Activated CD8-positive, alpha-beta memory T cell treated with anti-CD3 and anti-CD28 coated beads, Interleukin-2, amount 50 U/mL, for 4 hours (primary cell): ENCODE measurements around the gene LUC7L2.
"Not testable (repeated sequence)": the region's sequence is repeated elsewhere in the genome, so short reads cannot be mapped to it uniquely, and the experiment has no call there.

Experiments
- DNase-seq: peaks from one replicate; pipeline ENCODE4 v3.0.0-alpha.2; 2020

Gene LUC7L2

DNA sequence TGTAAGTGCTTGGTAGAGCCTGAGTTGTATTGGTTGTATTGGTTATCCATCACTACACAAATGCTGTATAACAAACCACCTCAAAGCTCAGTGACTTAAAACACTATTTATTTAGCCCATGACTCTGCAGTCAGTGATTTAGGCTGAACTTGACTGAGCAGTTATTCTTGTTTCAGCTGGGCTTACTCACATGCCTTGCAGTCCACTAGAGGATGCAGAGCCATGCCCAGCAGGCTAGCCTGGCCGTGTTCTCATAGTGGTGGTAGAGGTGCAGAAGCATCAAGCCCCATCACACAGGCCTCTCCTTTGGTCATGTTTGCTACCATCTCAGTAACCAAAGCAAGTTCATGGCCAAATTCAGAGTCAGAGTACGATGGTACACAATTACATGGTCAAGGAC is 43.9 kb downstream of the LUC7L2 start:
- DNase-seq, result no peak

- DNase-seq, result no peak
Measured at GRCh38 chr7:139407555-139407954, 47.9 kb downstream of the LUC7L2 start.

GRCh38 chr7:139414743-139415402 is 55.2 kb downstream of the LUC7L2 start:
- DNase-seq, result not testable (repeated sequence)

DNA sequence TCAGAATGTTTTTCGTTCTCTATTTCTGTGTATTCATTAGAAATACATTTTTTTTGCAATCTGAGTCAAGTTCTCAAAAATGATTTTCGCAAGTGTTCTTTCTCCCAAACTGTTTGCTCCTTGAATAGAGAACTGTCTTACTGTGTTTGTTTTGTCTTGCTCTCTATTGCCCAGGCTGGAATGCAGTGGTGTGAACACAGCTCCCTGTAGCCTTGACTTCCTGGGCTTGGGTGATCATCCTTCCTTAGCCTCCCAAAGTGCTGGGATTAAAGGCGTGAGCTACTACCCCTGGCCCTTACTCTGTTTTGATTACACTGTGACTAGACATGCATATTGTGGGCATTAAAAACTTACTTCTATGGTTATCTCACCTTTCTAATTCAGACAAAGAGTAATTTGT is 56.7 kb downstream of the LUC7L2 start:
- no peak for DNase-seq

DNA sequence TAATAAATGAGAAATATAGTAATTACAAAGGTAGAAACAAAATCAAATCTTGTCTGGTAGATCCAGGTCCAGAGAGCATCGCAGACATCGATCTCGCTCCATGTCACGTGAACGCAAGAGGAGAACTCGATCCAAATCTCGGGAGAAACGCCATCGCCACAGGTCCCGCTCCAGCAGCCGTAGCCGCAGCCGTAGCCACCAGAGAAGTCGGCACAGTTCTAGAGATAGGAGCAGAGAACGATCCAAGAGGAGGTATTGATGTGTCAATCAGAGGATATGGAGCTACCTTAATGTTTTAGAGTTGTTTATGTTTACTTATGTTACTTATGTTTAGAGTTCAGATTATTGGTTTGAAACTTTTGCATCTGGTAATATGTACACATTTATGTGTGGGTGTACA is 57.8 kb downstream of the LUC7L2 start:
- DNase-seq, result no peak

DNA sequence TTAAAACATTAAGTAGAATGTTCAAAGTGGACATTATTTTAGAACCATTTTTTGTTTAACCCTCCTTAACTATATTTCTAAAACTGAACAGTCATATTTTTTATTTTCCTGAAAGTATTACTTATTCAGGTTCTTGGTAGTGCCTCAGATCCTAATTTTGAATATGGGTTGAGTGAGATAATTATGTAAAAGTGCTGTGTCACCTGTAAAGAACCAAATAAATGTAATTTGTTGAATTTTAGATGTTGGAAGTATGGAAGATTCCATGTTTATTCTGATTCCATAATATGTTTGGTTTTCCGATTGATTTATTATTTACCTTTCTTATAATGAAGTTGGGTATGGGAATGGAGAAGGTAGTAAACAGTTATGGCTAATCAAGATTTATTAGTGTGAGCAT is 61.4 kb downstream of the LUC7L2 start:
- no peak for DNase-seq

DNA sequence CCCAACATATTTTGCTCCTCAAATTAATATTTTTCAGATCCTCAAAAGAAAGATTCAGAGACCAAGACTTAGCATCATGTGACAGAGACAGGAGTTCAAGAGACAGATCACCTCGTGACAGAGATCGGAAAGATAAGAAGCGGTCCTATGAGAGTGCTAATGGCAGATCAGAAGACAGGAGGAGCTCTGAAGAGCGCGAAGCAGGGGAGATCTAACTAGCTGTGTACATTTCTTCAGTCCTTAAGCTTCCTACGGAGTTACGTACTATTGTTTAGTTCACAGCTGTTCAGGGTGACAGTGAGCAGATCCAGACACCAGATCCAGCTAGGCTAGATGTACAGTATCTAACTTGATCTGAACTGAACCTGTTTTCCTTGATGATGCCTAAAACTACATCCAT is 62.4 kb downstream of the LUC7L2 start:
- DNase-seq, result no peak

DNA sequence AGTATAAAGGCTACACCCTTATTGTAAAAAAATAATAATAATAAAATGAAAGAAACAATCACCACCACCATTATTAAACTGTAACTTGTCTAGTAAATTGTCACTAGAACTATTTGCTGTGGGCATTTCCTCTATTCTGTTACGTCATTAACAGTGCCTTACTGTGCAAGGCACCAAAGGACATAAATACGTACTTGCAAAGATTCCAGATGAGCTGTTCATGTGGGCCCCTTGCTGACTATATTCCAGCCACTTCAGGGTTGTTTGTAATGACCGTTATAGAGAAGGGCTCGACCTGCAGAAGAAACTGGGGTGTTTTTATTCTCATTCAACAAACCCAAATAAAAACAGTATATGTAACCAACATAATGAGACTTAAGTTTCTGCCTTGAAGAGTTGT is 63.4 kb downstream of the LUC7L2 start:
- DNase-seq, result no peak

DNA sequence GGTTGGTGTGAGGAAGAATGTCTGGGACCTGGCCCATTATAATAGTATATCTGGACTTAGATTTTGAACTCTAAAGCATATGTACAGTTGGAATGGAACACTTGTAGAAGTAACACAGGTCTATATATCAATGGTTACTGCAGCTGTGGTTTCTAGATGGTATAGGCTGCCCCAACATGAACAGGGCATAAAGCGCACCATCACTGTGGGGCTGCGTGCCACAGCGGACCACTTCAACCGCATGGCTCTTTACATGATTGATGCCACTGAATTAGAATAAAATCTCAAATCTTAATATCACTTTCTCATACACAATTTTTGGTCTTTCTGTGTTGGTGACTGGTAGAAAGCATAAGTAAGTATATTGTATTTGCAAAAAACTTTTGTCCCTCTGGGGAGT is 64.3 kb downstream of the LUC7L2 start:
- DNase-seq, result no peak

DNA sequence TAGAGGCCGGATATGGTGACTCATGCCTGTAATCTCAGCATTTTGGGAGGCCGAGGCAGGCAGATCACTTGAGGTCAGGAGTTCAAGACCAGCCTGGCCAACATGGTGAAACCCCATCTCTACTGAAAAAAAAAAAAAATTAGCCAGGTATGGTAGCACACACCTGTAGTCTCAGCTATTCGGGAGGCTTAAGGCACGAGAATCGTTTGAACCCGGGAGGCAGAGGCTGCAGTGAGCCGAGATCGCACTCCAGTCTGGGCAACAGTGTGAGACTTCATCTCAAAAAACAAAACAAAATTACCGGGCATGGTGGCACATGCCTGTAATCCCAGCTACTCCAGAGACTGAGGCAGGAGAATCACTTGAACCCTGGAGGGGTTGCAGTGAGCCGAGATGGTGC is 66.0 kb downstream of the LUC7L2 start:
- DNase-seq, result not testable (repeated sequence)

GRCh38 chr7:139426258-139427028 is 66.7 kb downstream of the LUC7L2 start:
- no peak for DNase-seq

DNA sequence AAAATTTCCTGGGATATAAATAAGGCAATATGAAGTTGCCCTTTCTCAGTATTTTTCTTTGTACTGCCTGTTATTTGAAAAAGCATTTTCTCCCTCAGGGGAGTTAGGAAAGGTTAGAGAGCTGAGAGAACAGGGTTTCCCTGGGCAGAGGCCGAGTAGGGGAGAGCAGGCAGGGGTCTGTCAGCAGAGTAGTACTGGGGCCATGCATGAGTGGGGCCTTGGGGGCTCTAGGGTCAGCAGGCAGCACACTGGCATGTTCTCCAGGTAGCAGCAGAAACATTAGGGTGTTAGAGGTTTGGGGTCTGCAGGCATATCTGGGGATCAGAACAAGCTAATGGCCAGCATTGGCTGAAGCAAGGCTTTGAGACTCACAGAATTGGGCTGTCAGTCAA is 67.3 kb downstream of the LUC7L2 start:
- no peak for DNase-seq

- no peak for DNase-seq
Measured at GRCh38 chr7:139427788-139428187, 68.1 kb downstream of the LUC7L2 start.

DNA sequence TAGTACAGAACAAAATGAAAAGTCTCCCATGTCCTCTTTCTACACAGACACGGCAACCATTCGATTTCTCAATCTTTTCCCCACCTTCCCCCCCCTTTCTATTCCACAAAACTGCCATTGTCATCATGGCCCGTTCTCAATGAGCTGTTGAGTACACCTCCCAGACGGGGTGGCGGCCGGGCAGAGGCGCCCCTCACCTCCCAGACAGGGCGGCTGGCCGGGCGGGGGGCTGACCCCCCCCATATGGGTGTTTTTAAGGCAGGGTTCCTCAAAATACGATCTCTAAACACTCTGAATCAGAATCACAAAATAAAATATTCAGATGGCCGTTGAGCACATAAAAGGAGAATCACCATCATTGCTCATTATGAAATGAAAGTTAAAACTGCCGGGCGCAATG is 70.0 kb downstream of the LUC7L2 start:
- DNase-seq, result not testable (repeated sequence)

- no peak for DNase-seq
Measured at GRCh38 chr7:139430443-139430842, 70.7 kb downstream of the LUC7L2 start.

GRCh38 chr7:139431010-139431409 is 71.3 kb downstream of the LUC7L2 start:
- DNase-seq, result no peak

DNA sequence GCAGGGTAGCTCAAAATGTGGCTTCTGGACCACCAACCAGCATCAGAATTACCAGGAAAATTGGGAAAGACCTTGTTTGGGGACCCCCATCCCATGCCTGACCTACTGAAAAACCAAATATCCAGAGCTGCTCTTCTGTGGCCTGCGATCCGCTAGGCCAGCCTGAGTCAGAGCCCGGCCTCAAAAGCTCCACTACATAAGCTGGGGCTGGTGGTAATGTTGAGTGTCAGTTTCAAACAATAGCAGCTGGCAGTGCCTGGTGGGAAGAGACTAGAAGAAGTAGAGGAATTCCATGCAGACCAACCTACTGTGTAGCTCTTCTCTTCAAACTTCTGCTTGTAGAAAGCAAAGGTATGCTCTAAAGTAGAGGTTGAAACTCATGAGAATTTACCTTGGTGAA is 71.8 kb downstream of the LUC7L2 start:
- DNase-seq, result no peak

DNA sequence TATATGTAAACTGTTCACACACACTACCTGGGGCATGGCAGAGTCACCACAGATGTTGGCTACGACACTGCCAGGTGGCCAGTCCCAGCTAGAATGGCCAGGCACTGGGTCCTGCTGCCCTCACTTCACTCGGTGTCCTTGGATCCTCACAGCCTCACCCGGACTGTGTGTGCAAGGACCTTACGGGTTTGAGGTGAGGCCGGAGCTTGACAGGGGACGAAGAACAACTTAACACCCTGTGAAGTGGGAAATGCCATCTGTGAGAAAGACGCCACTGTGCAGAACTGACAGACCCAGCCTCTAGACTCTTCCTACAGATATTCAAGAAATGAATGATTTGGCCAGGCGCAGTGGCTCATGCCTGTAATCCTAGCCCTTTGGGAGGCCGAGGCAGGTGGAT is 77.1 kb downstream of the LUC7L2 start:
- DNase-seq, result no peak

- DNase-seq, result no peak
Measured at GRCh38 chr7:139439375-139439774, 79.7 kb downstream of the LUC7L2 start.

DNA sequence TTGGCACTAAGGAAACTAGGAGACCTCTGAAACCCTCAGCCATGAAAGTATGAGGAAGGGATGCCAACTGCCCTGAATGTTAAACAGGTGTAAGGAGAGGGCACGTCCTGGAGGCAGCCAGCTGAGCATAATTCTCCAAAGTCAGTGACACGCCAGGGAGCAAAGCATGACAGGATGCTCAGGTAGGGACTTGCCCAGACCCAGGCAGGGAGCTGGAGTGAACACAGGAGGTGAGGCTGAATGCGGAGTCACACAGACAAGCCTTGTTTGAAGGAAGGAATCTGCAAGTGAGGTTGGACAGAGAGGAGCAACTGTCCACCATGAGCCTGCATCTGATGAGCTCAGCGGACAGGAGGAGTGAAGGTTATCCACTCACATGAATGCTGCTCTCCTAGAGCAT is 82.3 kb downstream of the LUC7L2 start:
- DNase-seq, result no peak

GRCh38 chr7:139446051-139446890 is 86.6 kb downstream of the LUC7L2 start:
- DNase-seq, result no peak

GRCh38 chr7:139450851-139451250 is 91.2 kb downstream of the LUC7L2 start:
- no peak for DNase-seq

GRCh38 chr7:139451638-139452037 is 91.9 kb downstream of the LUC7L2 start:
- DNase-seq, result no peak
